HG03175 (cell line): ENCODE data around the gene POLR1A.

Source experiments
- ATAC-seq: cut with Tn5 transposase; IDR thresholded peaks from one replicate; pipeline ENCODE4 v1.9.1; 2021; ENCODE audit warnings: mild to moderate bottlenecking, moderate library complexity; ENCODE audit not compliant: unreplicated experiment

POLR1A gene

DNA sequence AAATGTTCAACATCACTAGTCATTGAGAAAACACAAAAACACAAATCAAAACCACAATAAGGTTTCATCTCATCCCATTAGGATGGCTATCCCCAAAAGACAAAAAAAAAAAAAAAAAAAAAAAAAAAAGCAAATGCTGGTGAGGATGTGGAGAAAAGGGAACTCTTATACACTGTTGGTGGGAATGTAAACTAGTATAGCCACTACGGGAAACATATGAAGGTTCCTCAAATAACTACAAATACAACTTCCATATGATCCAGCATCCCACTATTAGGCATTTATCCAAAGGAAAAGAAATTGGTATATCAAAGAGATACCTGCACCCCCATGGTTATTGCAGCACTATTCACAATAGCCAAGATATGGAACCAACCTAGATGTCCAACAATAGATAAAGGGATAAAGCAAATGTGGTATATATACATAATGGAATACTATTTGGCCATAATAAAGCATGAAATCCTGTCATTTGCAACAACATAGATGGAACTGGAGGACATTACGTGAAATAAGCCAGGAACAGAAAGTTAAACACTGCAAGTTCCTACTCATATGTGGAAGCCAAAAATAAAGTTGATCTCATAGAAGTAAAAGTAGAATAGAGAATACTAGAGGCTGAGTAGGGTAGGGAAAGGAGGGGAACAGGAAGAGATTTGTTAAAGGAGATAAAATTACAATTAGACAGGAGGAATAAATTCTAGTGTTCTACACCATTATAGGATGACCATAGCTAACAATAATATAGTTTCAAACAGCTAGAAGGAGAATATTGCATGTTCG, 8.4 kb downstream of the POLR1A start:
- no peak for ATAC-seq

DNA sequence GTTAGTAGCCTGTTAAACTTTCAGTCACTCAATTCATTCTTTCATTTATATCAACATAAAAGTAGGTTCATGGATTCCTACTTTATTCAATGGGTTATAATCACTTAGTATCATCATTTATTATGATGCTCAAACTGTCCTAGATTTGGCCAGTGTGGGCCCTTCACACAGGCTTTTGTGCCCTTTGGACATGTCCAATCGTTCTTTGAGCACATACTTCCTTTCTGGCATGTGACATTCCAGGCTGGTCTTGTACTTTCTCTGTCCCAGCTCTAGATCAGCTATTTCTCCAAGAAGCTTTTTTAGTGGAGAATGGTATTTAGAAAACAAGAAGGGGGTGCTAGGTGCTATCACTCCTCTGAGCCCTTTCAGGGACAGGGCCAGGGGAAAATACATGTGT, 11.5 kb downstream of the POLR1A start:
- no peak for ATAC-seq

DNA sequence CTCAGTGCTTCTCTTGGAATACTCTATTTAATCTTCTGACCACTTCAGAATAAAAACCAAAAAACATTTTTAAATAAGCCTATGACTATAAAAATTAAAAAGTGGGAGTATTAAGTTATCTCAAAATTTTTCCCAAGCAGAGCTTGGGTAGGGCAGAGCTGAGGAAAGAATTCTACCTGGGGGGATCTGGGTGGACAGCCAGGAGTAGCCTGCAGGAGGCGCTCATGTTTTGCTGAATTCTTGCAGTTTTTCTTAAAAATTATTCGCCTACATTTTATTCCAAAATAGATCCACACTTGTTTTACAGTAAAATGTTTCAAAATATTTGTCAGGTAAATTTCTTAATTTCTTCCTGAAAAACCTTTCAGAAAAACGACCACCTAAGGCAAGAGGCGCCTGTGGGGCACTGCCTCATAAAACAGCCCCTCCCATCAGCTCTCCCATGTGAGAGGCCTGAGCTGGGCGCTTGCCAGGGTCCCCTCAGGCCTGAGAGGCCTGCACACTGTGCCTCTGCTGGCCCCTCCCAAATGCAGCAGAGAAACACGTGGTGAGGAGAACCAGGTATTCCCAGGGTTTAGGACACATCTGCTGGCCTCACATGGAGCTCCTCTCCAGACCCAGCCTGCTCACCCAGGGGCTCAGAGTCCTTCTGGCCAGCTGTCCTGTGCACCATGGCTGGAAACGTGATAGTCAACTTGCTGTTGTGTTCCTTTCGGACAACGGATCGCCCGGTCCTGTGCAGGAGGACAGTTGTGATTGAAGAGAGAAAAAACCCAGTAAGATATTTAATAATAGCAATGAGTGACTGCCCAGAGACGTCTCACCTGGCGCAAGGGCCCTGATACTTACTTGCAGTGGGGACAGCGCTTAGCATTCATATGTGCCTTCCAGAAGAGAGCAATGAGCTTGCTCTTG, 17.5 kb downstream of the POLR1A start:
- ATAC-seq: no peak

DNA sequence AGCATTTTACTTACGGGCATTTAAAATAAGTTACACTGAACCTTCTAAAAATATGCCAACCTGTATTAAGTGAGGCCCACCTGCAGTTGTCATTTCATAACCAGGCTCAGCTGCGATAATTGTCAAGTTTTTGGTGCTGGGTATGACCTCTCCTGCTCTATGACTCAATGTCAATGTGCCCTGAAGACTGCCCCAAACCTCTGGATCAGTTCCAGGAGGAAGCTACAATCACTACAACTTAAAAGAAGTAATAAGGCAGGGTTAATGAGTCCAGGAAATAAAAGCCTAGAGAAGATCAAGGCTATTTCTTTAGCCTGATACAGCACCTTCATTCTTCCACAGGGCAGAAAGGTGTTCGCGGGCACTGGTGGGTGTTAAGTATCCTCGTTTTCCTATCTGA, 22.9 kb downstream of the POLR1A start:
- no peak for ATAC-seq

DNA sequence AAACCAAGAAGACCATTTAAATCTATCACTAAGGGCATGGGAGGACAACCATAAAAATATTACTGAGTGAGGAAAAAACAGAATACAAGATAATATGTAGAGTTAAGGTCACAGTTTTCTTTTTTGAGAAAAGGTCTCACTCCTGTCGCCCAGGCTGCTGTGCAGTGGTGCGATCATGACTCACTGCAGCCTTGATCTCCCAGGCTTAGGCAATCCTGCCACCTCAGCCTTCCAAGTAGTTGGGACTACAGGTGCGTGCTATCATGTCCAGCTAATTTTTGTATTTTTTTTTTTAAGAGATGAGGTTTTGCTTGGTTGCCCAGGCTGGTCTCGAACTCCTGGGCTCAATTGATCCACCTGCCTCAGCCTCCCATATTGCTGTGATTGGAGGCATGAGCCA, 24.0 kb downstream of the POLR1A start:
- ATAC-seq: no peak

DNA sequence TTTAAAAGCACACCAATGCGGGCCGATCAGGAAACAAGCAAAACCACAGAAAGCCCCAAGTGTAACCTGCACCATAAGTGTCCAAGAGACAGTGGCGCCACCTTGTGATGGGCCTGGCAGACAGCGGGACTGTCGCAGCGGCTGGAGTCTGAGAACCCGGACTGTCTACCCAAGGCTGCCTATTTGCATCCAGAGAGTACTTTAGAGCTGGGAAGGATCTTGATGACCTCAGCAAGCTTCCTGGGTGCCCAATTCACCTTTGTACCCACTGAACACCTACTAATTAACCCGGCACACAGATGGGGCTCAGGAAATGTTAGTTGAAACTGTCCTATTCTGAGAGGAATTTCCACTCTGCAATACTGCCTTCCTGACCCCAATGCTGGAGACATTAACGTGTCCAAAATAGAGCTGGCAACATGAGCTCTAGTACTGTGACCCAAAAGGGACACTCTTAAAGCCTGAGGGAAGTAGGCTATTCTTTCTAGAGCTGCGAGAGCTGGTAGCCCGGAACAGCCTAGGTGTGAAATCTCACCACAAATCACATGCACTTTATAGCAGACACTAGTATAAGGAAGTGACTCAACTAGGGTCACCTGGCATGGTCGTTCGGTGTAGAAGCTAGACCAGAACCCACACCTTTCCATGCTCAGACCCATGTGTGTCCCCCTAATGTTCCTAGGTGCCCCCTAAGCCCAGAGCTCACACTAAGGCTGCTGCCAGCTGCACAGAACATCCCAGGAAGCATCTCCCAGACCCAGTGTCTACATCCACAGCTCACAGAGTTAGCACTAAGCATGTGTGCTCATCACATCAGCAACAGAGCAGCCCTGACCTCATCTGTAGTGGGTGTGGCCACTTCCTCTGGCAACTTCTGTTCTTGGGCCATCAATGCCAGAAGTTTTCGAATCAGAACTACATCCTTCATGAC, 25.4 kb downstream of the POLR1A start:
- ATAC-seq: peak; percentile 90

DNA sequence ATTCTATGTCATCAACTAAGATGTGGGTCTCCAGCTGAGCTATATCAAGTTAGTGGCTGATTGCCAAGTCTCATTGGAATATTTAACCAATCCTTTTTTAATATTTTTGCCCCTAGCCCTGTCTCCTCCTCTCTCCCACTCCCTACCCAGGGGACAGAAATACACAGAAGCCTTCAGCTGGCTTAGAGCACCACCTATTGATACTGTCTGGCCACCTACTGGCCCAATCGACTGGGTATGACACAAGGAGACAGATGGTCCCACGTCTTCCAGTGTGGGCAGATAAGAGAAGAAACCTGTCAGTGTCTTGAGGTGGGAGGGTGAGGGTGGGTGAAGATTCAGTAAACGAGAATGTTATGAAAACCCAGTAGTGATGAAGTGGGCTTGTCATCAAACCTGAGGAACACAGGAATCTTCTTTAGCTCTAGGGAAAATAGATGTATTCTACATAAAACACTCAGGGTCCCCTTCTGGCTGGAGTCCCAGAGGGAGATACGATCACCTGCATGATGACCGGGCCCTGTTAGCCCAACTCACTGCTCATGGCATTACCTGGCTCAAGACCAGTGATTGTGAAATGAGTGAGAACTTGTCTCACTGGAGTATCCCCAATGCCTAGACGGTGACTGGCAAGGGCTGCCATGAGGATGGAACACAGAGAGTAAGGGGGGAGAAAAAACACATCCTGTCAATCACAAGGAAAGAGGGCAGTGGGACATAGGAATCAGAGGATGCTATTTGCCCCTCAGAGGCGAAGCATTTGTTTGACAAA, 26.7 kb downstream of the POLR1A start:
- no peak for ATAC-seq

DNA sequence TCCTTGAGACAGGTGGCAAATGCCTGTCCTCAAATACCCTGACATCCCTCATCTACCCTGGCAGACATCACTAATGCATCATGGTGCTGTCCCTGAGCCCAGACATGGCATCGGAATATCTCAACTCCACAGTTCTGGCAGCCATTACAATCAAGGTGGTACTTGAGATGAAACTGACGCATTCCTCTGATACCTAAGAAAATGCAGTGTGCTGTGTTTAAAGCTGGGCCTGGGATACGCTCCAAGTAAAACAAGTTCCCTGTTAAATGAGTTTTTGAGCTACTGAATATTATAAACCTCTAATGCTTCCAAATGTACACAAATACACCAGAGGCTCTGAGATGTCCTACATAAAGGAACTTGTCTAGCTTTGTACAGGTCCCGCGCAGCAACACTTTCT, 29.8 kb downstream of the POLR1A start:
- ATAC-seq: no peak

DNA sequence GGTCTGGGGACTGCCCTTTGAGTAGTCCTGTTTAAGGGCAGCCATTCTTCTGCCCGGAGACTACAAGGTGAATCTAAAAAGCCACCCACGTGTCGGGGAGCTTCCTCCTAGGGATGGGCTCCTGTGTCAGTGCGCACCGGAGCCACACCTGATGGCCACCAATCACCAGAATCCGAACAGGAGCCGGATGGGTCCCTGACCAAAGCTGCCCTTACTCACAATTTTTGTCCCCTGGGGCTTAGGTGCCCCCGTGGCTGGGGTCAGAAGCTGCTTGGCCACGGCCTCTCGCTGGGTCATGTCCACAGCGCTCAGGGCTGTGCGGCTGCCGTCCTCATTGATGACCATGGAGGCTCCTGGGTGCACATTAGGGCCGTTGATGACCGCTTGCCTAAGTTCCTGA, 30.9 kb downstream of the POLR1A start:
- ATAC-seq: no peak

DNA sequence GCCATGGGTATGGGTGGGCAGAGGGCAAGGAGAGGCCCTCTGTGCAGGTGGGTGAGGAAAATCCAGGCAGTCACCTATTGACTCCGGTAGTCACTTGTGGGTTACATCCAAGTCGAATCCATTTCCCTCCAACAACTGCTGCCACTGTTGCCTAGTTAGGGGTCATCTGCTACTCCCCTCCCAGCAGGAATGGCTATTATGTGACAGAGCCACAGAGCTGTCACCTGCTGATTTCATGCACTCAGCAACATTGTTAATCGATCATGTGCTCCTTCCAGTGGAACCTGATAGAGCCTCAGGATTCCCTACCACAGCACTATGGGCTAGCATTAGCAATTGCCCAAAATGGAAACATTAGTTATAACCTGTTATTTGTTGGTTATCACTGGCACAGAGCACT, 31.4 kb downstream of the POLR1A start:
- no peak for ATAC-seq

DNA sequence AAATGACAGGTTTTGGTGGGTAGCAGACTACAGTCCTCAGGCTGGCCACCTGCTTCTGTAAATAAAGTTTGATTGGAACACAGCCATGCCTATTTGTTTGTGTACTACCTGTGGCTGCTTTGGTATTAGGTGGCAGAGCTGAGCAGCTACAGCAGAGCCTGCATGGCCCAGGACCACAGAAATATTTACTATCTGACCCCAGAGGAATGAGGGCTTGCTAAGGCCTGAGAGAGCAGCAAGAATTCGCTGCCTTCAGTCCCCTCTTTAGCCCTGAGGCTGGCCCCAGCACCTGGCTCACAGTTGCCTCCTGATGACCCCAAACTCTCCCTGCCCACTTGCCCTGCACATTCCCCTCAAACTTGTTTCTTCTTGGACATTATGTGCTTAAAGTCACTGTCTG, 32.5 kb downstream of the POLR1A start:
- no peak for ATAC-seq

DNA sequence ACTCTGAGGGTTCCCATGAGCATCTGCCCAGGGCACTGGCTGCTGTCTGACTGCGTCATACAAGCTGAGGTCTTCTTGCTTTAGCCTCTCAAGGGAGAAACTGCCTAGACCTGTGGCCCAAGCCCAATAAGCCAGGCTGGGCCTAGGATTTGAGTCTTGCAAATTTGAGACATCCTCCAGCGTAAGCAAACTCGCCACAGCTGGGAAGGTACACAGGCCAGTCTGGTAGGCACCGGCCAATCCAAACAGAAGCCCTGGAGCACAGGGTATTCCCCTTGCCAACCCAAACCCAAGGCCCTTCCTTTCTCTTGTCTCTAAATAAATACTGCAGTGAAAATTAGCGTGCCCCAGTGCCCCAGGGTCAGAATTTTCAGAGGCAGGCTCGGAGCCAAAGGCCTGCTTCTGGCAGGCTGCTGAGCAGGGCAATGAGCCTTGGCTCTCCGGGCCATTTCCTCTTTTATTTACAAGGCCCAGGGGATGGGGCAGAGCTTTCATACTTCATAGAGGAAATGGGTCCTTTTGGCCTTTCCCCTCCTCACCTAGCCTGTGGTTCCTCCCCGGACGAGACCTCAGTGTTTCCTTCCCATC, 33.3 kb downstream of the POLR1A start:
- peak; percentile 74 for ATAC-seq

DNA sequence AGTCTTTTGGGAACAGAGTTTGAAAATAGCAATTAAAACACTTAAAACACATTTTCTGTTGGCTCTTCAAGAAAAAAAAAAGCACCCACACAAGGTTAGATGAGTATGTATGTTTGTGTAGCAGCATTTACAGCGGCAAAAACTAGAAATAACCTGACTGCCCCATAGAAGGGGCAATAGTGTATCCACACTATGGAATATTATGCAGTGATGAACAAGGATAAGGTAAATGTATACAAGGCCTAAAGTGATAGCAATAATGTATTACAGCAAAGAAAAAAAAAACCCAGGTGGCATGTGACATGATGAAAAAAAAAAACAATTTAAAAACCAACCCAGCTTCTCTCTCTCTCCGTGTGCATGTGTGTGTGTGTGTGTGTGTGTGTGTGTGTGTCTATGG, 34.8 kb downstream of the POLR1A start:
- ATAC-seq: no peak

DNA sequence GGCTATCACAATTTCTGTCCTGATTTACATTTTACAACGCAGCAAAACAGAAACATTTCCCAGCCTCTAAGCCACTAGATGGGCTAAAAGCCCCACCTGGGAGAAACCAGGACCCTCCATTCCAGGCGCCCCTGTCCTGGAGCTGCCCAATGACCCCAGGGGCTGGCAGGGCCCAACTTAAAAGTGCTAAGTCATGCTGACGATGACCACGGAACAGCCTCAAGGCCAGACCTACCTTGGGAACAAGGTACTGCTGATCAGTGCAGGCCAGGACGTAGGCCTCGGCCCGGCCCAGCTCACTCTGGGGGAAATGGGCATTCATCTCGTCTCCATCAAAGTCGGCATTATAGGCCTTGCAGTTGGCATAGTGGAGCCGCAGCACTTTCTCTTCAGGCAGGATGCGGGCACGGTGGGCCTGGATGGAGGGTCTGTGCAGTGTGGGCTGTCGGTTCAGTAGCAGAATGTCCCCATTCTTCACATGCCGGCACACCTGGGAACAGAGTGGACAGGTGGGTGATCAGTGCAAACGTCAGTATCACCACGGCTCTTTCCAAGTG, 35.8 kb downstream of the POLR1A start:
- no peak for ATAC-seq

DNA sequence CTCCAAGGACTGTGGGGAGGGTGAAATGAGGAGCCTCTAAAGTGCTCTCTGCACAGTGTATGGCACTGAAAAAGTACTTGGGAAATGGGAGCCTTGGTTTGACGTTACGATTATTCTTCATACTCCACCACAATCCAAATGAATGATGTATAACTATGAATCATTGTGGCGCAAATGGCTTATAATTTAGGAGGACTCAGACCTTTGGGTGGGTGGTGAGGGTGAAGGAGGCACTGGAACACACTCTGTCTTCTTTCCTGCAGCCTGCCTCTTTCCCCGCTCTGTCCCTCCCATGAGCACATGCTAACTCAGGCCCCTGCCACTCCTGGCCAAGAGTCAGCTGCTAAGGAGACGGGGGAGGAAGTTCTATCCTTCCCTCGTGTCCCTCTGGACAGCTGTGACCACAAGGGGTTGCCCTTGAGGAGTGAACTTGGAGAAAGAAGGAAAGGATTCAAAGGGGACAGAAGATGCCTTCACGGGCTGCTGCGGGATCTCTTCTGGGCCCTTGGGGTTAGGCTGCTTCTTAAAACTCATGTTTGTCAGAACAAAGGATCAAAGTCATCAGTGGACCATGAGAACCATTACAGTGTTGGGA, 36.5 kb downstream of the POLR1A start:
- ATAC-seq: no peak

DNA sequence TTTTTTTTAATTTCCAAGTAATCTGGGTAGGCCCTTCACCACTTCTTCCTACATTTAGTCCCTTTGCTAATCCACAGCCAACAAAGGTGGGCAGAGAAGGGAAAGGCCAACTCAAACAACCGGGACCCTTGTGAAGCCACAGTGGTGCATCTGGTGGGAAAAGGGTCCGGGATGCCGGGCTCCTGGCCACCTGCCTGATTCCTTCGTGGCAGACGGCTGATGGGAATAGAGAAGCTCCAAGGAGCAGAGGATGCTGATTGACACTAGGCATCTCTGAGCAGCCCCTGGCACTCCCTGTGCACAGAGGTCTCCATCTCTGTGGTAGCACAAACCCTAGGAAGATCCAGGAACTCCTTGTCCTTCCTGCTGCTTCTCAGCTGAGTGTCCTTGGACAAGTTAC, 37.0 kb downstream of the POLR1A start:
- ATAC-seq: no peak

DNA sequence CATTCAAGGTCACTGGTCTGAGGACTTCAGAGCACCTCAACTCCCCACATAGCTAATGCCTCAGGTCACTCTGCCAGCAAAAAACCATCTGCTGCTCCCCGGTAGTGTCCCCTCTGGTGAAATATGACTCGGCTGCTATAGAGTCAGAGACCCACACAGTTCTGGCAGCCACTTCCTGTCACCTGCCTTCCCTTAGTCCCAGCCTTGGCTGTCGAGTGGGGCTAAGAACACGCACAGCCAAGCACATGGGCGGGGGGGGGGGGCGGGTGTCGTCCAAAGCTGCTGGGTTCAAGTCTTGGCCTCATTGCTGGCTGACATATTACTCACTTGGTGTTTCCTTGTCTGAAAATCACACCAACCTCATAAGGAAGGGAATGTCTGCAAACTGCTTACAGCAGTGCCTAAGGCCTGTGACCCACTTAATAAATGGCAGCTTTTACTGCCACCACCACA, 37.5 kb downstream of the POLR1A start:
- ATAC-seq: no peak

DNA sequence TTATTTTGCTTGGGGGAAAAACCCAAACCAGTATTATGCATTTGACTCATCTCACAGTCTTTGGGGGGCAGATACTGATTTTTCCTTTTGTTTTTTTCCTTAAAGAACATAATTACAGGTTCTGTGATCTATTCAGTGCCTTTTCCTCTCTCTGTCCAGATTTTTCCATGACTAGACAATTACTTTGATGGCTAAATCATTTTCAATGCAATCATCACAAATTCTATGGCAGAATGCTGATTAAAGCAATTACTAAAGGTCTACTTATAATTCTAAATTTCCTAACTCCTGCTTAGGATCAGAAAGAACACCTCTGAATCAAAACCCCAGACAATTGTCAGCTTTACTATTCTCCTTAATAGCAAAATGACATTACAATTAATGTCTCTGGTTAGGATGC, 38.8 kb downstream of the POLR1A start:
- no peak for ATAC-seq

DNA sequence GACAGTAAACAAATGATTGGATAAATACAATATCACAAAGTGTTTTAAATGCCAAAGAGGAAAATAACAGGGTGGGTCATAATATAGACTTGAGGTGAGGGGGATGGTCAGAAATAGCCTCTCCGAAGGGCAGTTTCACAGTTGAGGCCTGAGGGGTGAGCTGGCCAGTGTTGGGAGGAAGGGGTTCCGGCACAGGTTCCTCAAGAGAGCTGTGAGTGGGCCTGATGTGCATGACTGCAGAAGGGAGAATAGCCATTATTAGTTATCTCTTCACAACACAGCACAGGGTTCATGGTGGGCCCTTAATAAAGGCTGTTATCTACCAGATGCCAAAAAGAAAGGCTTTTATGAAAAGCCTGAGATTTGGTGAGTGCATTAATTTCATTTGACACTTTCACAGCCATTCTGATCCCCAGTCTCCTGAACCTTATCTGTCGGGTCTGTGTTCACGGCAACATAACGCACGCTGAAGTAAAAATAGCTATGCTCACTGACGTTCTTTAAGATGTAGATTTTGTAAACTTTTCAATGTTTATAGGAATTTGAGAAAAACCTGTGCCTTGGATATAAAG, 39.6 kb downstream of the POLR1A start:
- no peak for ATAC-seq
